Adrenal gland (tissue), 12 donors: ENCODE results near the gene IDH3A. TPM values are rescaled to one million over a fixed set of nuclear protein-coding genes. Genes with fewer than 3 reads are reported as not detected.

Source experiments
- DNase-seq, 7 donors: peaks; one replicate each; pipeline ENCODE4 v3.0.0-alpha.2; 2019 to 2020
- H3K27ac ChIP-seq, 5 donors: fragments of 200-600 bp; sonication (generic) in 4 of 5; 1 replicate in 3 of 5; 2 replicates in 2 of 5; pipeline versions ENCODE4 v1.5.1 to v1.8.0; 2016 to 2020; ENCODE audit warnings: mild to moderate bottlenecking in 1 of 5
- H3K27me3 ChIP-seq: fragments of 200-600 bp; 2 replicates; pipeline ENCODE4 v1.8.0; 2021
- H3K36me3 ChIP-seq, 2 donors: fragments of 200-600 bp; replicated peaks in 1 of 2; 1 replicate in 1 of 2; 2 replicates in 1 of 2; pipeline versions ENCODE4 v1.5.1 to v1.8.0; 2018 to 2022
- H3K4me1 ChIP-seq, 2 donors: fragments of 200-600 bp; replicated peaks in 1 of 2; 1 replicate in 1 of 2; 2 replicates in 1 of 2; pipeline versions ENCODE4 v1.5.1 to v1.8.0; 2018 to 2021
- H3K4me3 ChIP-seq, 4 donors: fragments of 200-600 bp; sonication (generic) in 3 of 4; one replicate each; pipeline ENCODE4 v1.5.1; 2016 to 2018
- H3K9me3 ChIP-seq, 3 donors: fragments of 200-600 bp; sonication (generic) in 1 of 3; replicated peaks in 1 of 3; 1 replicate in 2 of 3; 2 replicates in 1 of 3; pipeline versions ENCODE4 v1.5.1 to v1.8.0; 2016 to 2021
- CTCF ChIP-seq, 6 experiments: fragments of 450-650 bp in 4 of 6; fragments of 200-600 bp in 2 of 6; sonication (generic) in 1 of 6; IDR thresholded peaks; 1 replicate in 5 of 6; 2 replicates in 1 of 6; pipeline versions ENCODE4 v1.5.1 to v1.8.0; 2016 to 2021; ENCODE audit warnings: antibody characterized with exemption in 6 of 6, mild to moderate bottlenecking in 2 of 6, moderate library complexity in 1 of 6
- POLR2A ChIP-seq, 2 donors: fragments of 450-650 bp; IDR thresholded peaks; one replicate each; pipeline ENCODE4 v1.6.1; 2017; ENCODE audit warnings: antibody characterized with exemption in 2 of 2, mild to moderate bottlenecking in 2 of 2, moderate library complexity in 1 of 2
- WGBS, 4 donors: extraction: QIAGEN DNeasy Blood & Tissue Kit in 2 of 4; methylation state at CpG; one replicate each; pipeline versions ENCODE4 v1.1.5 to v1.1.7; 2013 to 2017; 5-methylcytosine and 5-hydroxymethylcytosine counted together
- intact Hi-C, 2 donors: fragments of 100-400 bp; cut with DNase I; formaldehyde crosslinking; loops; one replicate each; pipeline versions ENCODE4 v1.14.1 to v1.15.0; 2022 to 2023
- polyA plus RNA-seq, 3 donors: library from polyadenylated mRNA; stranded (reverse); fragments of 200-250 nt in 2 of 3; fragments of 350-450 nt in 1 of 3; fragmentation: Illumina TruSeq in 1 of 3; extraction: RNeasy Lipid Tissue Mini Kit (QIAGEN cat#74804) in 1 of 3; gene quantifications; one replicate each; pipeline ENCODE4 v1.2.3, GENCODE V29; 2013 to 2014
- total RNA-seq, 9 donors: library from RNA; depleted of rRNA in 4 of 9; stranded (reverse); fragments of >200 nt in 4 of 9; fragments of 120-200 nt in 1 of 9; fragmentation: NEBNext Ultra II Directional in 1 of 9; extraction: Animal tissue kit (Norgen Biotek cat#: 25700) in 1 of 9; gene quantifications; one replicate each; pipeline versions ENCODE4 v1.1.0 to v1.2.4, GENCODE V29; 2013 to 2023
- donor health status: healthy with polysubstance abuse.
- donor health status: Bipolar disorder and iron deficiency.
- donor health status: DM: yes; HTN: yes; CAD: no.
- donor health status: DM: no; HTN: no; CAD: no.
- donor health status: DM: no; HTN: no; CAD: no.
- donor health status: DM: yes; HTN: yes; CAD: no.

IDH3A gene
- total and polyA plus RNA-seq, 12 donors, result 26.9 to 392 (median 132) TPM

DNA sequence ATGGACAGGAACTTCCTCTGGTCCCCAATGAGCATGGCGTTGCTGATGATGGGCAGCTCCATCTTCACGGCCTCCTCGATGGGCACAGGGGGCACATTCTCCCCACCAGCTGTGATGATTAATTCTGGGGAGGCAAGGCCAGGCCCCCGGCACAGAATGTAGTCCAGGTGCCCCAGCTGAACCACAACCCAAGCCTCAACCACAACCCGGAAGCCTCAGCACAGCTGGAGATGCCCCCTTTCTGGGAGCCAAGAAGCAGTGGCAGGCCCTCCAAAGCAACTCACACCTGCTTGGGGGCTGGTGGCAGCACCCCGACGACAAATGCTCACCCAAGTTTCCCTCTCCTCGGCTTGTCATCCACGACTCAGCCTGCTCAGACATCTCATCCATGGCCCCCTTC is 25.2 kb downstream of the IDH3A start:
- no peaks in the 10 kb centered on the region for H3K27me3 ChIP-seq
- TF ChIP-seq CTCF (IDR thresholded peaks at IDR 0.05), result no peak
- TF ChIP-seq POLR2A (IDR thresholded peaks at IDR 0.05), result no peak
- peaks cover 0 to 28% of the 10 kb centered on the region in 2 donors for H3K36me3 ChIP-seq
- peak in 1 of 7 donors; percentile 16 for DNase-seq
- peaks cover 5 to 18% of the 10 kb centered on the region in 2 donors for H3K4me1 ChIP-seq
- no peaks in the 10 kb centered on the region for H3K9me3 ChIP-seq
- intact Hi-C loops, result loop anchor here in 1 of 2 donors (10.0 kb wide), 1 partner anchor 60 kb away; the partner anchor contains the start of gene ACSBG1
- H3K27ac ChIP-seq, result no peak overlapping the region
- H3K4me3 ChIP-seq, result no peak overlapping the region
- WGBS, 4 donors, result 71 to 86% (median 80%) methylated on average over 4 to 9 of the region's 9 CpGs

DNA sequence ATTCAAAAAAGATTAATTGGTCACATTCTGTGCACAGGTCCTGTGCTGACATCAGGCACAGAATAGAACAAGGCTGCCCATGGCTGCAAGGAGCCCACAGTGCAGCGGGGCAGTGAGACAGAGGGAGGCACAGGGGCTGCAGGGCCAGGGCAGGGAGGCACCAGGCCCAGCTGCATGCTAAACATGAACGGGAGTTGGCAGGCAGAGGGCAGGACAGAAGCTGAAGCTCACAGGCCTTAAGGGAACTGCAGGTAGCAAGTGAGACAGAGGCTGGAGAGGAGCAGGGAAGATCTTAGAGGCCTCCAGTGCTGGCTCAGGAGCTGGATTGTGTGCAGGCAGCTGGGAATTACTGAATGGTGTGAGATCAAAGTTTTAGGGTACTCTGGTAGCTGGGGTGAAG is 26.2 kb downstream of the IDH3A start:
- DNase-seq, result peak in 1 of 7 donors; percentile 19
- Histone ChIP-seq H3K4me3 (no peak overlapping the region), H3K4me1 (peaks cover 5 to 18% of the 10 kb centered on the region in 2 donors), H3K27me3 (no peaks in the 10 kb centered on the region), H3K27ac (no peak overlapping the region), H3K36me3 (peaks cover 0 to 19% of the 10 kb centered on the region in 2 donors), H3K9me3 (no peaks in the 10 kb centered on the region)
- intact Hi-C loops, result loop anchor here (5.0 to 10.0 kb wide), 2 partner anchors 59 to 67 kb away; partner anchors contain the start of gene ACSBG1 (in 1 of the 2)
- WGBS, 4 donors, result 12 to 60% (median 52%) methylated on average over 1 to 2 of the region's 2 CpGs
- TF ChIP-seq CTCF (IDR thresholded peaks at IDR 0.05) (no peak), POLR2A (IDR thresholded peaks at IDR 0.05) (no peak)

DNA sequence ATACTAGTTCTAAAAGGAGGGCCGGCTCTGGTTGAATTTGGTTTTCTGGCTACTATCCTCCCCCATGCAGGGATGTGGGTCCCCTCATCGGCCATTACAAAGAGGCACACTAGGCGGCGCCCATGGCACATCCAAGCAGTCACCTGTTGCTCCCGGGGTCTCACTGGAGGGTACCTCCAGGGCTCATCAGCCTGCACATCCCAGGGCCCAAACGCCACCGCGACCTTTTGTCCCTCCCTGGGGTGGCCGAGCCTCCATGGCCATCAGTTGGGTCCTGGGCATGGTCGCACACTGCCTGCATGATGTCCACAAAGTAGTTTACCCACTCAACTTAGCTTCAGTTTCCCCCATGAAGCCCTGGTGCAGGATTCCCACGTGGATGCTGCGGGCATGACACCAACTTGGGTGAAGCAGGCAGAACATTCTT is 28.3 kb downstream of the IDH3A start:
- TF ChIP-seq CTCF (IDR thresholded peaks at IDR 0.05) (peak; percentile 26 to 66 (median 56)), POLR2A (IDR thresholded peaks at IDR 0.05) (no peak)
- peaks cover 5 to 8% of the 10 kb centered on the region in 2 donors for H3K4me1 ChIP-seq
- no peaks in the 10 kb centered on the region for H3K27me3 ChIP-seq
- WGBS, 4 donors, result 32 to 38% (median 36%) methylated on average over 6 to 12 of the region's 12 CpGs
- DNase-seq, result peak in 3 of 7 donors; percentile 36 to 51 (median 40)
- H3K27ac ChIP-seq, result no peak overlapping the region
- intact Hi-C loops, result loop anchor here (5.0 to 10.0 kb wide), 2 partner anchors 57 to 65 kb away; partner anchors contain the start of gene ACSBG1 (in 1 of the 2)
- H3K4me3 ChIP-seq, result no peak overlapping the region
- H3K36me3 ChIP-seq, result no peaks in the 10 kb centered on the region
- no peaks in the 10 kb centered on the region for H3K9me3 ChIP-seq

- DNase-seq, result peak in 1 of 7 donors; percentile 3
- H3K27me3 ChIP-seq, result no peaks in the 10 kb centered on the region
- H3K9me3 ChIP-seq, result no peaks in the 10 kb centered on the region
- 69 to 91% (median 81%) methylated on average over 6 of the region's 6 CpGs for WGBS, 4 donors
- no peak overlapping the region for H3K4me3 ChIP-seq
- no peak overlapping the region for H3K27ac ChIP-seq
- peaks cover 0 to 2% of the 10 kb centered on the region in 2 donors for H3K4me1 ChIP-seq
- TF ChIP-seq POLR2A (IDR thresholded peaks at IDR 0.05) (no peak), CTCF (IDR thresholded peaks at IDR 0.05) (no peak)
- intact Hi-C loops, result loop anchor here (5.0 to 10.0 kb wide), 2 partner anchors 57 to 64 kb away; partner anchors contain the start of gene ACSBG1 (in 1 of the 2)
- H3K36me3 ChIP-seq, result no peaks in the 10 kb centered on the region
Observed at GRCh38 chr15:78178064-78178463, 28.9 kb downstream of the IDH3A start.
